Endothelial cell of umbilical vein (primary cell): Measurements from ENCODE around the gene SAMD4B. TPM values are rescaled to one million over a fixed set of nuclear protein-coding genes. Genes with fewer than 3 reads are reported as not detected.
A peak's percentile ranks its signal among the peaks of the same experiment; 100 is the strongest.

ENCODE experiments used
- BruUV-seq: library from RNA; stranded (reverse); fragments of 400-500 nt; replicated peaks from 2 replicates; lab custom pipeline; 2021; lab: Mats Ljungman, UMichigan
- CTCF ChIA-PET: fragments of 300-600, 350-600 bp; sonication (Branson Sonifier 250); formaldehyde crosslinking; loops from one replicate; lab custom pipeline; 2021; ENCODE audit warnings: antibody characterized with exemption, inconsistent platforms; lab: Charles Lee
- POLR2A ChIA-PET: fragments of 300-600, 350-600 bp; sonication (Branson Sonifier 250); formaldehyde crosslinking; loops from one replicate; lab custom pipeline; 2021; ENCODE audit warnings: antibody characterized with exemption, inconsistent platforms; lab: Charles Lee
- DNase-seq: peaks from one replicate; pipeline ENCODE4 v3.0.0-alpha.2; 2011; ENCODE audit warnings: low read depth, low spot score
- FAIRE-seq: peaks from 2 replicates; lab custom pipeline; 2011; peaks lifted over from hg19 to GRCh38; lab: Jason Lieb, UNC
- H2AFZ ChIP-seq: 2 replicates; pipeline ENCODE4 v1.6.0; 2012; ENCODE audit warnings: low read depth, low read length, control low read depth, inconsistent platforms
- H3K27ac ChIP-seq: 2 replicates; pipeline ENCODE4 v1.5.1; 2011; ENCODE audit warnings: low read depth, mild to moderate bottlenecking, control low read depth, low read length, moderate library complexity; ENCODE audit not compliant: insufficient read depth
- H3K27me3 ChIP-seq, 2 experiments: 2 replicates each; pipeline versions ENCODE4 v1.6.0 to v1.6.1; 2011; ENCODE audit warnings: low read length in 2 of 2, mixed read lengths in 1 of 2; ENCODE audit not compliant: control insufficient read depth in 2 of 2, insufficient read depth in 2 of 2
- H3K36me3 ChIP-seq, 2 experiments: 2 replicates in 1 of 2; 3 replicates in 1 of 2; pipeline ENCODE4 v1.5.1; 2011; ENCODE audit warnings: low read length in 2 of 2, mild to moderate bottlenecking in 1 of 2, moderate library complexity in 1 of 2; ENCODE audit not compliant: control insufficient read depth in 2 of 2, insufficient read depth in 2 of 2; ENCODE audit errors: extremely low read depth in 1 of 2
- H3K4me1 ChIP-seq: 3 replicates; pipeline ENCODE4 v1.5.1; 2011; ENCODE audit warnings: mild to moderate bottlenecking, low read length; ENCODE audit not compliant: control insufficient read depth, insufficient read depth; ENCODE audit errors: extremely low read depth
- H3K4me2 ChIP-seq: 2 replicates; pipeline ENCODE4 v1.6.1; 2011; ENCODE audit warnings: low read length, control low read depth, mixed read lengths; ENCODE audit not compliant: insufficient read depth
- H3K4me3 ChIP-seq, 3 experiments: fragments of 200-600 bp in 1 of 3; sonication (generic), shearing (Covaris generic) in 1 of 3; replicated peaks in 1 of 3; 2 replicates each; pipeline ENCODE4 v1.5.1; 2011 to 2016; ENCODE audit warnings: control low read depth in 3 of 3, low read length in 3 of 3, mild to moderate bottlenecking in 2 of 3, inconsistent platforms in 1 of 3, low read depth in 1 of 3, moderate library complexity in 1 of 3; ENCODE audit not compliant: insufficient read depth in 1 of 3
- H3K79me2 ChIP-seq: 2 replicates; pipeline ENCODE4 v1.6.0; 2012; ENCODE audit warnings: low read length, inconsistent platforms; ENCODE audit not compliant: control insufficient read depth, insufficient read depth
- H3K9ac ChIP-seq: replicated peaks from 2 replicates; pipeline ENCODE3; 2011; ENCODE audit warnings: low read length, control low read depth; ENCODE audit not compliant: insufficient read depth; ENCODE audit errors: extremely low read depth
- H3K9me1 ChIP-seq: replicated peaks from 3 replicates; pipeline ENCODE4 v1.6.0; 2011; ENCODE audit warnings: mild to moderate bottlenecking, low read length; ENCODE audit not compliant: control insufficient read depth, insufficient read depth; ENCODE audit errors: extremely low read depth
- H3K9me3 ChIP-seq: replicated peaks from 2 replicates; pipeline ENCODE4 v1.5.1; 2012; ENCODE audit warnings: low read length, inconsistent platforms; ENCODE audit not compliant: control insufficient read depth, insufficient read depth
- H4K20me1 ChIP-seq: replicated peaks from 2 replicates; pipeline ENCODE3; 2011; ENCODE audit warnings: mild to moderate bottlenecking, low read length; ENCODE audit not compliant: control insufficient read depth, insufficient read depth; ENCODE audit errors: extremely low read depth
- FOS ChIP-seq: IDR thresholded peaks from 2 replicates; pipeline ENCODE4 v1.6.1; 2011; ENCODE audit warnings: mild to moderate bottlenecking, low read length, moderate library complexity, borderline replicate concordance; ENCODE audit not compliant: insufficient read depth
- MAX ChIP-seq: IDR thresholded peaks from 2 replicates; pipeline ENCODE4 v1.6.1; 2011; ENCODE audit not compliant: insufficient read depth, insufficient read length
- POLR2A ChIP-seq: IDR thresholded peaks from 2 replicates; pipeline ENCODE4 v1.6.1; 2012; ENCODE audit warnings: low read depth, mild to moderate bottlenecking, control low read depth, low read length
- POLR2AphosphoS5 ChIP-seq: IDR thresholded peaks from 2 replicates; pipeline ENCODE4 v1.6.1; 2012; ENCODE audit warnings: low read depth, mild to moderate bottlenecking, control low read depth, low read length, moderate library complexity; ENCODE audit not compliant: insufficient read depth
- dilution Hi-C: fragments of 300-500 bp; cut with MboI; formaldehyde crosslinking; loops from one replicate; pipeline ENCODE4 v1.15.0; 2019; ENCODE audit warnings: low sequenced_read_pairs; ENCODE audit not compliant: extremely low pct_ligation_motif_present
- intact Hi-C: fragments of 100-400 bp; cut with micrococcal nuclease; formaldehyde crosslinking; loops from one replicate; pipeline ENCODE4 v1.10.0; 2022
- polyA plus RNA-seq, 4 experiments: library from polyadenylated mRNA; depleted of rRNA in 3 of 4; stranded (reverse) in 3 of 4; unstranded in 1 of 4; fragments of >200 nt; gene quantifications; 2 replicates each; pipeline versions ENCODE4 v1.2.1 to v1.2.3, GENCODE V29; 2011 to 2012; ENCODE audit warnings: missing spikeins in 1 of 4
- total RNA-seq: library from RNA; stranded (reverse); gene quantifications from 2 replicates; pipeline ENCODE4 v1.2.3, GENCODE V29; 2021

SAMD4B gene
- total and polyA plus RNA-seq, 2 donors (not counting 3 experiments of a cell fraction or from before 2014, with no cell fraction given) = 82.1 to 84.2 TPM

- ChIA-PET POLR2A (interaction anchor here (1.0 to 1.4 kb wide), 2 partner anchors 10 to 26 kb away, joined by 3 read pairs; partner anchors contain the start of gene RPS16), CTCF (no interaction called here)
- BruUV-seq = no TSS peak
- H2AFZ ChIP-seq = peak overlapping the region; percentile 36
- peak overlapping the region; percentile 75 for H3K4me2 ChIP-seq
- peak overlapping the region; percentile 83 for H3K27ac ChIP-seq
- H3K9ac ChIP-seq = peak overlapping the region; percentile 80
- H3K4me1 ChIP-seq = peaks cover 45% of the 10 kb centered on the region
- peak; percentile 68 for DNase-seq
- H3K79me2 ChIP-seq = peaks cover 35% of the 10 kb centered on the region
- FAIRE-seq = peak; percentile 58
- no peaks in the 10 kb centered on the region for H3K9me3 ChIP-seq
- H3K4me3 ChIP-seq = peak overlapping the region; percentile 34 to 49 (median 38)
- dilution Hi-C loops (no loop called here), intact Hi-C loops (no loop called here)
- no peaks in the 10 kb centered on the region for H3K36me3 ChIP-seq
- no peaks in the 10 kb centered on the region for H4K20me1 ChIP-seq
- TF ChIP-seq POLR2AphosphoS5 (peak; percentile 67), POLR2A (peak; percentile 23), FOS (no peak)
- no peaks in the 10 kb centered on the region for H3K9me1 ChIP-seq
- H3K27me3 ChIP-seq = no peaks in the 10 kb centered on the region
These were observed 68.0 kb downstream of the SAMD4B start for GRCh38 chr19:39410017-39410830.

- BruUV-seq = no TSS peak
- H3K4me1 ChIP-seq = peaks cover 45% of the 10 kb centered on the region
- dilution Hi-C loops = no loop called here
- H3K79me2 ChIP-seq = peaks cover 35% of the 10 kb centered on the region
- H3K4me2 ChIP-seq = no peak overlapping the region
- H3K36me3 ChIP-seq = peaks cover 0 to 1% of the 10 kb centered on the region in 2 experiments
- no peak overlapping the region for H3K4me3 ChIP-seq
- H3K9me1 ChIP-seq = no peaks in the 10 kb centered on the region
- intact Hi-C loops = loop anchor here (1.0 kb wide), 1 partner anchor 198 kb away; no protein-coding TSS in a partner anchor
- H4K20me1 ChIP-seq = no peaks in the 10 kb centered on the region
- no peaks in the 10 kb centered on the region for H3K9me3 ChIP-seq
- H2AFZ ChIP-seq = no peak overlapping the region
- H3K27ac ChIP-seq = no peak overlapping the region
- H3K9ac ChIP-seq = no peak overlapping the region
- no peak for TF ChIP-seq MAX
- no peak for DNase-seq
- POLR2A ChIA-PET = interaction anchor here (1.4 to 1.7 kb wide), 2 partner anchors 10 to 13 kb away, joined by 3 to 8 read pairs; no protein-coding TSS in a partner anchor
- CTCF ChIA-PET = interaction anchor here (1.0 to 2.3 kb wide), 5 partner anchors 10 to 48 kb away, joined by 3 to 147 read pairs (median 13); partner anchors contain the start of gene RPS16
- no peaks in the 10 kb centered on the region for H3K27me3 ChIP-seq
- FAIRE-seq = no peak
These were observed 68.5 kb downstream of the SAMD4B start for GRCh38 chr19:39410831-39411080.
